HG02938 (cell line): Measurements from ENCODE around the gene STRIP2.
"Not testable (repeated sequence)": the region's sequence is repeated elsewhere in the genome, so short reads cannot be mapped to it uniquely, and the experiment has no call there.

ENCODE experiments used
- ATAC-seq: cut with Tn5 transposase; IDR thresholded peaks from one replicate; pipeline ENCODE4 v1.9.1; 2021; ENCODE audit warnings: mild to moderate bottlenecking, moderate library complexity; ENCODE audit not compliant: unreplicated experiment

Gene STRIP2

DNA sequence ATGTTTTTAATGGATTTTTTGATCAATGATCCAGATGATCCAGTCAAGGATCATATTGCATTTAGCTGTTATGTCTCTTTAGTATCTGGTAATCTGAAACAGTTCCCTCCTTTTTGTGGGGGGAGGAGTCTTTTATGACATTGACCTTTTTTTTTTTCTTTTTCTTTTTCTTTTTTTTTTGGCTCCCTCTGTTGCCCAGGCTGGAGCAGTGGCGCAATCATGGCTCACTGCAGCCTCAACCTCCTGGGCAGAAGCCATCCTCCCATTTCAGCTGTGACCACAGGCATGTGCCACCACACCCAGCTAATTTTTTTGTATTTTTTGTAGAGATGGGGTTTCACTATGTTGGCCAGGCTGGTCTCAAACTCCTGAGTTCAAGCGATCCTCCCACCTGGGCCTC lies 90.2 kb downstream of the STRIP2 start:
- not testable (repeated sequence) for ATAC-seq

DNA sequence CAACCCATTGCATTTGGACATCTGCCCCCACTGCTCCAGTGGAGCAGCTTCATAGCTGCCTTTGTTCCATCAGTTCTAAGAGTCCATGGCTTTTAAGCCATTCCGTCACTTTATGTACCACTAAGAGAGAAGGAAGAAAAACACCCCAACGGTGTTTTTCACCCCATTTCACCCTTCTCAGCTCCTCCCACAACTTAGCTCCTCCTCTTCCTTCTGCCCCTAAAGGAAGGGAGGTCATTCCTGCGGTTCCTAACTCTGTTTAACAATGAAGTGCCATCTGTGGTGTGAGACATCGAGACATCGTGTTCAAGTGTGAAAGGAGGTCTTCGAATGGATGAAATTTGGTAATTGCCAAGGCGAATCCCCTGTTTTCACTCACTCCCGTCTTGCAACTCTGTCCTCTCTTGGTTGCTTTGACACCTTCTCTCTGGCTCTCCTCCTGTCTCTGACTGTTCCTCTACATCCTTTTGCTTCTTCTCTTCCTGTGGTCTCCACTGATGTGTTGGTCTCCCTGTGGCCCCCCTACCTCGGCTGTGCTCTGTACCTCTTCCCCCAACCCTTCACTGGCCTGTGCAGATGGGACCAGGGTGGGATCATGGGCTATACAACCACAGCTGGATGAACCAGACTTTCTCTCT lies 91.1 kb downstream of the STRIP2 start:
- ATAC-seq = no peak

- no peak for ATAC-seq
Observed at GRCh38 chr7:129529643-129530042, 95.4 kb downstream of the STRIP2 start.

DNA sequence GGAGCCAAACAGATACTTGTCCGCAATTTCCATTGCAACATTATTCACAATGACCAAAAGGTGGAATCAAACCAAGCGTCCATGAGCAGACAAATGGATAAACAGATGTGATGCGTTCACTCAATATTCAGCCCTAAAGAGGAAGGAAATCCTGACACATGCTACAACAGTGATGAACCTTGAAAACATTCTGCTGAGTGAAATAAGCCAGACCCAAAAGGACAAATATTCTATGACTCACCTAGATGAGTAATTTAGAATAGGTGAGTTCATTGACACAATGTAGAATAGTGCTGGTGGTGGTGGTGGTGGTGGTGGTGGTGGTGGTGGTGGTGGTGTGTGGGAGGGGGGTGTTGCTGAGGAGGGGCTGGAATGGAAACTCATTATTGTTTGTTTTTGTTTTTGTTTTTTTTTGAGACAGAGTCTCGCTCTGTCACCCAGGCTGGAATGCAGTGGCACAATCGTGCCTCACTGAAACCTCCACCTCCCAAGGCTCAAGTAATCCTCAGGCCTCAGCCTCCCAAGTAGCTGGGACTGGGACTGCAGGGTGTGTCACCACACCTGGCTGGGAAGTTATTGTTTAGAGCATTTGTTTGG lies 96.7 kb downstream of the STRIP2 start:
- ATAC-seq = no peak

GRCh38 chr7:129531721-129532120 lies 97.5 kb downstream of the STRIP2 start:
- no peak for ATAC-seq

DNA sequence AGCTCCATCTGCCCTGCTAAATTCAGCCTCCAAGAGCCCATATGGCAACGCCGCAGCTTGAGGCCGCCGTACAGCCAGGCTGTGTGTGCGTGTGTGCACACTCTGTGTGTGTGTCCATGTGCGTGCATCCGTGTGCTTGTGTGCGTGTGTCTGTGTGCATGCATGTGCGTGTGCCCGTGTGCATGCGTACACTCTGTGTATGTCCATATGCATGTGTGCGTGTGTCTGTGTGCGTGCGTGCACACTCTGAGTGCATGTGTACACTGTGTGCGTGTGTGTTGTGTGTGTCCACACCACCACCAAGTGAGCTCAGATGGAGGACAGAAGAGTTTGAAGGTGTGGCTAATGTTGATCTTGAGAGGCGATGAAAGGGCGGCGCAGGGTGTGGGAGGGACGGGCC lies 98.1 kb downstream of the STRIP2 start:
- no peak for ATAC-seq

DNA sequence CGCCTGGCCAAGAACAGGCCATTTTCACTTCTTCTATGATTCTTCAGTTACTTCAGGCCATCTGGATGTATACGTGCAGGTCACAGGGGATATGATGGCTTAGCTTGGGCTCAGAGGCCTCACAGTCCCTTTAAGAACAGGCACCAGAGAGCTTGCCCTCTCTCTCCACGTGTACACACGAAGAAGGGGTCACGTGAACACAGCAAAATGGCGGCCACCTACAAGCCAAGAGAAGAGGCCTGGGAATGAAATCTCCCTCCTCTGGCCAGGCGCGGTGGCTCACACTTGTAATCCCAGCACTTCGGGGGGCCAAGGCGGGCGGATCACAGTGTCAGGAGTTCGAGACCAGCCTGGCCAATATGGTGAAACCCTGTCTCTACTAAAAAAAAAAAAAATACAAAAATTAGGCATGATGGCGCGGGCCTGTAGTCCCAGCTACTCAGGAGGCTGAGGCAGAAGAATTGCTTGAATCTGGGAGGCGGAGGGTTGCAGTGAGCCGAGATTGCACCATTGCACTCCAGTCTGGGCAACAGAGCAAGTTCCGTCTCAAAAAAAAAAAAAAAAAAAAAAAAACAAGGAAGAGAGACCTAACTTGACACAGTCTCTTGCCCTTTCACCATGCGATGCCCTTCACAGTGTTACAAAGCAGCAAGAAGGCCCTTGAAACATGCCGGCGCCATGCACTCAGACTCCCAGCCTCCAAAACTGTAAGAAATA lies 100.5 kb downstream of the STRIP2 start:
- ATAC-seq = not testable (repeated sequence)

DNA sequence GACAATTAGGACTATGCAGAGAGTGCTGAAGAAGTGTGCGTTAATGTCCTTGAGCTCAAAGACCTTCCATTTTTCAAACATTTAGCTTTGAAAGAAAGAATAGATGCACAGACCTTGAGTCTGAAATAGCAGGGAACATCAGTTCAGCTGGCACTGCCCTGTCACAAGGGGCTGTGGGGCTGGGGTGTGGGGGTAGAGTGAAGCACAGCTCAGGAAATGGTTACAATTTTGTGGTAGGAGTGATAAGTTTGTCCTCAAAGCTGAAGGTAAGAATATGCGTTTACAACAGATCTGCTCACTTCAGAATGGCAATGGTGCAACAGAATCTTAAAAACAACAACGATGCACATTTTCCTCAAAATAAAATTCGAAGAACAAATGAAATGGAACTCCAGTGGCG lies 101.7 kb downstream of the STRIP2 start:
- no peak for ATAC-seq

DNA sequence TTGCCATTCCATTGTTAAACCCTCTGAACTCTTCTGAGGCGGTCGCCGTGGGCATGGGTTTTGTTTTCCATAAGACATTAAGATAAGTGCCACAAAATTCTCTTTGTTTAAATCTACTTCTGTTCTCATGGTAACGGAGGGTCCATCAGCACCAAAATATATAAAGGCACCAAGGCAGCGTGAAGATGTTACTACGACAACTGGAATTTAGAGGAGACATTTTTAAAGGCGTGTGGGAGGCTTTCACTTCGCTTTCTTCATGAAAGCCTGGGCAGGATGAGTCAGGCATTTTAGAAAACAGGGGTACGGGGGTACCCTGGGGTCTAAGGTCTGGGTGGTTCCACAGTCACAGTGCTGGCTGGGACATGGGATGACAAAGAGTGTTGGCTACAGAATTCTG lies 102.1 kb downstream of the STRIP2 start:
- no peak for ATAC-seq
